Measurements from ENCODE around the gene HSPA8.
"Not testable (repeated sequence)": the region's sequence is repeated elsewhere in the genome, so short reads cannot be mapped to it uniquely, and the experiment has no call there.

Gene HSPA8

GRCh38 chr11:123100379-123101085 lies 38.6 kb upstream of the HSPA8 start:
- ChIA-PET POLR2A (ENCODE audit: low non-redundant PET) (no interaction called here), CTCF (interaction anchor here (0.7 kb wide), 1 partner anchor 459 kb away, joined by 5 read pairs; no protein-coding TSS in a partner anchor)
- DNase-seq (ENCODE audit: low spot score) = no peak
- no peak for TF ChIP-seq CTCF (conservative IDR thresholded peaks at IDR 0.05; ENCODE audit: low read depth)
- H3K27ac ChIP-seq = peak overlapping the region; percentile 51

GRCh38 chr11:123098990-123099389 lies 37.1 kb upstream of the HSPA8 start:
- no peak overlapping the region for H3K27ac ChIP-seq
- no peak for DNase-seq (ENCODE audit: low spot score)
- no peak for TF ChIP-seq CTCF (conservative IDR thresholded peaks at IDR 0.05; ENCODE audit: low read depth)
- ChIA-PET POLR2A (ENCODE audit: low non-redundant PET) (no interaction called here), CTCF (no interaction called here)

- CTCF ChIA-PET = no interaction called here
- no peak for TF ChIP-seq CTCF (conservative IDR thresholded peaks at IDR 0.05; ENCODE audit: low read depth)
- DNase-seq (ENCODE audit: low spot score) = no peak
- H3K27ac ChIP-seq = no peak overlapping the region
- POLR2A ChIA-PET (ENCODE audit: low non-redundant PET) = no interaction called here
Measured at GRCh38 chr11:123093739-123094138, 31.8 kb upstream of the HSPA8 start.

- DNase-seq (ENCODE audit: low spot score) = no peak
- POLR2A ChIA-PET (ENCODE audit: low non-redundant PET) = interaction anchor here (0.6 kb wide), 1 partner anchor 10 kb away, joined by 3 read pairs; no protein-coding TSS in a partner anchor
- CTCF ChIA-PET = no interaction called here
- no peak for TF ChIP-seq CTCF (conservative IDR thresholded peaks at IDR 0.05; ENCODE audit: low read depth)
- H3K27ac ChIP-seq = no peak overlapping the region
Measured at GRCh38 chr11:123091506-123091905, 29.6 kb upstream of the HSPA8 start.

GRCh38 chr11:123090168-123090567 lies 28.2 kb upstream of the HSPA8 start:
- H3K27ac ChIP-seq; POLR2A ChIA-PET (ENCODE audit: low non-redundant PET); DNase-seq (ENCODE audit: low spot score): not testable (repeated sequence)
- CTCF ChIA-PET = interaction anchor here (0.7 kb wide), 1 partner anchor 437 kb away, joined by 3 read pairs; no protein-coding TSS in a partner anchor

- CTCF ChIA-PET; POLR2A ChIA-PET (ENCODE audit: low non-redundant PET); H3K27ac ChIP-seq; DNase-seq (ENCODE audit: low spot score): not testable (repeated sequence)
Measured at GRCh38 chr11:123088896-123089295, 27.0 kb upstream of the HSPA8 start.

- DNase-seq (ENCODE audit: low spot score); CTCF ChIA-PET; H3K27ac ChIP-seq; POLR2A ChIA-PET (ENCODE audit: low non-redundant PET): not testable (repeated sequence)
Measured at GRCh38 chr11:123087657-123088056, 25.7 kb upstream of the HSPA8 start.

- H3K27ac ChIP-seq = no peak overlapping the region; the same call in 1 of the 2 replicates
- DNase-seq (ENCODE audit: low spot score) = no peak
- ChIA-PET CTCF (interaction anchor here (0.6 kb wide), 1 partner anchor 99 kb away, joined by 4 read pairs; no protein-coding TSS in a partner anchor), POLR2A (ENCODE audit: low non-redundant PET) (interaction anchor here (0.5 kb wide), 1 partner anchor 24 kb away, joined by 3 read pairs; no protein-coding TSS in a partner anchor)
- no peak for TF ChIP-seq CTCF (conservative IDR thresholded peaks at IDR 0.05; ENCODE audit: low read depth)
Measured at GRCh38 chr11:123086305-123086704, 24.4 kb upstream of the HSPA8 start.

Data from RWPE1 (cell line).